Lower leg skin (tissue), 3 donors: ENCODE data around the gene G3BP1.

ENCODE experiments used
- CTCF ChIP-seq, 3 donors: fragments of 450-650 bp; IDR thresholded peaks; one replicate each; pipeline ENCODE4 v1.5.1; 2016; ENCODE audit warnings: antibody characterized with exemption in 3 of 3, mild to moderate bottlenecking in 3 of 3, moderate library complexity in 2 of 3
- POLR2A ChIP-seq, 2 donors: fragments of 450-650 bp; IDR thresholded peaks; one replicate each; pipeline ENCODE4 v1.6.1; 2016 to 2017; ENCODE audit warnings: antibody characterized with exemption in 2 of 2, mild to moderate bottlenecking in 1 of 2, moderate library complexity in 1 of 2

- no peak for TF ChIP-seq CTCF (IDR thresholded peaks at IDR 0.05)
- TF ChIP-seq POLR2A (IDR thresholded peaks at IDR 0.05), result no peak
Measured at GRCh38 chr5:151795426-151795825, 23.7 kb downstream of the G3BP1 start.
